ENCODE data around the gene RELN.

The RELN gene

DNA sequence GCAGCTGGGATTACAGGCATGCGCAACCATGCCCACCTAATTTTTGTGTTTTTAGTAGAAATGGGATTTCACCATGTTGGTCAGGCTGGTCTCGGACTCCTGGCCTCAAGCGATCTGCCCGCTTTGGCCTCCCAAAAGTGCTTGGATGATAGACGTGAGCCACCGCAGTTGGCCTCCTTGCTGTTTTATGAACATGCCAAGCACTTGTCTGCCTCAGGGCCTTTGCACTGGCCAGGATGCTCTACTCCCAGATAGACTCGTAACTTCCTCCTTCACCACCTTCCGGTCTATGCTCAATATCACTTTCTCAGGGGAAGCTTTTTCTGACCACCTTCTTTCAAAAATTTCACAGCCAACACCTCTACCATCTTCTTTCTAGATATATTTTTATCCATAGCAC, 549.8 kb downstream of the RELN start:
- no peak for TF ChIP-seq POLR2AphosphoS5 (IDR thresholded peaks at IDR 0.05; ENCODE audit: low read depth, low read length)
- no peak for TF ChIP-seq FOXP2 (optimal IDR thresholded peaks at IDR 0.05; ENCODE audit: borderline replicate concordance, extremely low read depth, extremely low read length, insufficient read depth)
- no peak for TF ChIP-seq SIN3A (IDR thresholded peaks at IDR 0.05; ENCODE audit: borderline replicate concordance, insufficient read depth, low read length)

DNA sequence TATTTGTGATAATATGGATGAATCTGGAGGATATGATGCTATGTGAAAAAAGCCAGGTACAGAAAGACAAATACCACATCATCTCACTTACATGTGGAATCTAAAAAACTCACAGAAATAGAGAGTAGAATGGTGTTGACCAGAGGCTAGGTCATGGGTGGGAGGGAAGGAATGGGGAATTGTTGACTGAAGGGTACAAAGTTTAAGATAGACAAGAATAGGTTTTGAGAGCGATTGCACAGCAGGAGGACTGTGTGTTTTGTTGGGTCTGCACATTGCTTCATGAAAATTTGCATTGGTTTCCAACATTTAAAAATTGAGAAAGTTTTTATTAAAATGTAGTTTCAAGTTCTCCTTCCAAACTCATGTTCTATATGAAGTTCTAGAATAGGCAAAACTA, 551.8 kb downstream of the RELN start:
- TF ChIP-seq SIN3A (IDR thresholded peaks at IDR 0.05; ENCODE audit: borderline replicate concordance, insufficient read depth, low read length): no peak
- TF ChIP-seq POLR2AphosphoS5 (IDR thresholded peaks at IDR 0.05; ENCODE audit: low read depth, low read length): no peak
- TF ChIP-seq FOXP2 (optimal IDR thresholded peaks at IDR 0.05; ENCODE audit: borderline replicate concordance, extremely low read depth, extremely low read length, insufficient read depth): no peak
- no peak for TF ChIP-seq TAF1 (IDR thresholded peaks at IDR 0.05; ENCODE audit: borderline replicate concordance, insufficient read depth, low read length)
- TF ChIP-seq, protein P1, sequence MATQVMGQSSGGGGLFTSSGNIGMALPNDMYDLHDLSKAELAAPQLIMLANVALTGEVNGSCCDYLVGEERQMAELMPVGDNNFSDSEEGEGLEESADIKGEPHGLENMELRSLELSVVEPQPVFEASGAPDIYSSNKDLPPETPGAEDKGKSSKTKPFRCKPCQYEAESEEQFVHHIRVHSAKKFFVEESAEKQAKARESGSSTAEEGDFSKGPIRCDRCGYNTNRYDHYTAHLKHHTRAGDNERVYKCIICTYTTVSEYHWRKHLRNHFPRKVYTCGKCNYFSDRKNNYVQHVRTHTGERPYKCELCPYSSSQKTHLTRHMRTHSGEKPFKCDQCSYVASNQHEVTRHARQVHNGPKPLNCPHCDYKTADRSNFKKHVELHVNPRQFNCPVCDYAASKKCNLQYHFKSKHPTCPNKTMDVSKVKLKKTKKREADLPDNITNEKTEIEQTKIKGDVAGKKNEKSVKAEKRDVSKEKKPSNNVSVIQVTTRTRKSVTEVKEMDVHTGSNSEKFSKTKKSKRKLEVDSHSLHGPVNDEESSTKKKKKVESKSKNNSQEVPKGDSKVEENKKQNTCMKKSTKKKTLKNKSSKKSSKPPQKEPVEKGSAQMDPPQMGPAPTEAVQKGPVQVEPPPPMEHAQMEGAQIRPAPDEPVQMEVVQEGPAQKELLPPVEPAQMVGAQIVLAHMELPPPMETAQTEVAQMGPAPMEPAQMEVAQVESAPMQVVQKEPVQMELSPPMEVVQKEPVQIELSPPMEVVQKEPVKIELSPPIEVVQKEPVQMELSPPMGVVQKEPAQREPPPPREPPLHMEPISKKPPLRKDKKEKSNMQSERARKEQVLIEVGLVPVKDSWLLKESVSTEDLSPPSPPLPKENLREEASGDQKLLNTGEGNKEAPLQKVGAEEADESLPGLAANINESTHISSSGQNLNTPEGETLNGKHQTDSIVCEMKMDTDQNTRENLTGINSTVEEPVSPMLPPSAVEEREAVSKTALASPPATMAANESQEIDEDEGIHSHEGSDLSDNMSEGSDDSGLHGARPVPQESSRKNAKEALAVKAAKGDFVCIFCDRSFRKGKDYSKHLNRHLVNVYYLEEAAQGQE (IDR thresholded peaks at IDR 0.05; ENCODE audit: insufficient read depth in 1 of 2, low read depth in 2 of 2, low read length in 2 of 2): no peak

DNA sequence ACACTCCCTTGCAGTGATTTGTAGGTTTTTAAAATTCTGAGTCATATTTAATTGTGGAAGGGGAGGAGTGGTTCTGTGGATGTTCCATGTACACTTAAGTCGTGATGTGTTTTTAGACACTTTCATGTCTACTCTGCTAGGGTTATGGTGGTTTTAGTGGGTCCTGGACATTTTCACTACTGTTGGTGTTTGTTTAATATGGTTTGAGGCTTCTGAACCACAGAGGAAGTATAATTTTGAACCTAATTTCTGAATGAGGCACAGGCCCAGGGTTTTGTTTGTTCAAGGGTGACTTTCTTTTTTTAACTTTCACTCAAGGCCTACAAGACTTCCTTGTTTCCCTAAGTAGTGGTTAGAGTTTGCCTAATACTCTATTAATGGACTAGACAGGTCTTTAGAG, 556.7 kb downstream of the RELN start:
- TF ChIP-seq POLR2AphosphoS5 (IDR thresholded peaks at IDR 0.05; ENCODE audit: low read depth, low read length) (no peak), FOXP2 (optimal IDR thresholded peaks at IDR 0.05; ENCODE audit: borderline replicate concordance, extremely low read depth, extremely low read length, insufficient read depth) (no peak), SIN3A (IDR thresholded peaks at IDR 0.05; ENCODE audit: borderline replicate concordance, insufficient read depth, low read length) (no peak), TAF1 (IDR thresholded peaks at IDR 0.05; ENCODE audit: borderline replicate concordance, insufficient read depth, low read length) (no peak)
- TF ChIP-seq, protein P1 (IDR thresholded peaks at IDR 0.05; ENCODE audit: insufficient read depth in 1 of 2, low read depth in 2 of 2, low read length in 2 of 2): no peak

DNA sequence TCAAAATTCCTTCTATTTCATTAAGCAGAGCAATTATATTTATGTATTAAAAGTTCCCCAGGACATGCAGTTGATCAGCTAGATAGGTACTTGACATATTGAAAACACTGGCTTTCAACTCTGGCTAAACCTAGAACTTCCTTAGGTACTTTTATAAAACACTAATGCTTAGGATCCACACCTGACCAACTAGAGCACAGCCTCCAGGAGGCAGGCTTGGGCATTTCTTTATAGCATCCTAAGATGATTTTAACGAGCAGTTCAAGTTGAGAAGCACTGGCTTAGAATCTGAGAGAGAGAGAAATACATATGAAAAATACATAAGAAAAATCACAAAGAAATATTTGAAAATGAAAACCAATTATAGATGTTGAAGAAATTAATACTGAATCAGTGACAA, 564.3 kb downstream of the RELN start:
- no peak for TF ChIP-seq POLR2AphosphoS5 (IDR thresholded peaks at IDR 0.05; ENCODE audit: low read depth, low read length)
- TF ChIP-seq SIN3A (IDR thresholded peaks at IDR 0.05; ENCODE audit: borderline replicate concordance, insufficient read depth, low read length): no peak
- TF ChIP-seq, protein P1 (IDR thresholded peaks at IDR 0.05; ENCODE audit: insufficient read depth in 1 of 2, low read depth in 2 of 2, low read length in 2 of 2): no peak
- no peak for TF ChIP-seq FOXP2 (optimal IDR thresholded peaks at IDR 0.05; ENCODE audit: borderline replicate concordance, extremely low read depth, extremely low read length, insufficient read depth)
- TF ChIP-seq TAF1 (IDR thresholded peaks at IDR 0.05; ENCODE audit: borderline replicate concordance, insufficient read depth, low read length): no peak

DNA sequence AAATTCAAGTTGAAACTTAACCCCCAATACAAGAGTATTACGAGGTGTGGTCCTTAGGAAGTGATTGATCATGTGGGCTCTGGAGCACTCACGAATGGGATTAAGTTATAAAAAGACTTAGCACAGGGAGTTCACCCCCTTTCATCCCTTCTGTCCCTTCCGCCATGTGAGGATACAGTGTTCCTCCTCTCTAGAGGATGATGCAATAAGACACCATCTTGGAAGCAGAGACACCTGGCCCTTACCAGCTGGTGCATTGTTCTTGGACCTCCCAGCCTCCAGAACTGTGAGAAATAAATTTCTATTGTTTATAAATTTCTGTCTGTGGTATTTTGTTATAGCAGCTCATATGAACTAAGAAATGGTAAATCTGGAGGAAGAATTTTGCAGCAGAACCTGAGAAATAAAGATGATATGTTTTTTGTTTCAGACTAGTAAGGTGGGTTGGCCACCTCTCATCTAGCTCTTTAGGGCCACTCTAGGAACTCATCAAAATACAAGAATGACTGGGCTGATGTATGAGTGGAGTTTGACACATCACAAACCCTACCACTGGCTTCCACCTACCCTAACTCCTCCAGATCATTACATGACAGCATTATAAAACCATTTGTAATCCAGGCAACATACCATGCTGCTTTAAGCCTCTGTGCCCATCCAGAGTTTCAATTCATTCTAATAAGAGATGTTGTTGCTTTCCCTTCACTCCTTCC, 565.8 kb downstream of the RELN start:
- TF ChIP-seq FOXP2 (optimal IDR thresholded peaks at IDR 0.05; ENCODE audit: borderline replicate concordance, extremely low read depth, extremely low read length, insufficient read depth): no peak
- no peak for TF ChIP-seq SIN3A (IDR thresholded peaks at IDR 0.05; ENCODE audit: borderline replicate concordance, insufficient read depth, low read length)
- no peak for TF ChIP-seq POLR2AphosphoS5 (IDR thresholded peaks at IDR 0.05; ENCODE audit: low read depth, low read length)
- no peak for TF ChIP-seq TAF1 (IDR thresholded peaks at IDR 0.05; ENCODE audit: borderline replicate concordance, insufficient read depth, low read length)
- TF ChIP-seq, protein P1 (IDR thresholded peaks at IDR 0.05; ENCODE audit: insufficient read depth in 1 of 2, low read depth in 2 of 2, low read length in 2 of 2): no peak

Data from PFSK-1 (cell line).